GM23338 (cell line): Measurements from ENCODE around the gene TMIGD2. TPM values are rescaled to one million over a fixed set of nuclear protein-coding genes. Genes with fewer than 3 reads are reported as not detected.

Source experiments
- ATAC-seq: fragments of 200-7000 bp; cut with Tn5 transposase; 3 replicates; pipeline ENCODE4 v1.9.1; 2020
- DNase-seq: peaks from one replicate; pipeline ENCODE4 v3.0.0-alpha.2; 2015; ENCODE audit warnings: low spot score
- H2AFZ ChIP-seq: fragments of 200-600 bp; sonication (generic); 2 replicates; pipeline ENCODE4 v1.8.0; 2016; ENCODE audit warnings: antibody characterized with exemption, mild to moderate bottlenecking, moderate library complexity
- H3F3A ChIP-seq: fragments of 200-600 bp; sonication (generic); replicated peaks from 2 replicates; pipeline ENCODE4 v1.8.0; 2017; ENCODE audit warnings: antibody characterized with exemption, mixed run types, low read depth
- H3K27ac ChIP-seq: fragments of 200-600 bp; sonication (generic); 2 replicates; pipeline ENCODE4 v1.6.1; 2016; ENCODE audit warnings: low read depth
- H3K27me3 ChIP-seq: fragments of 200-600 bp; sonication (generic); 2 replicates; pipeline ENCODE4 v1.8.0; 2016; ENCODE audit warnings: mild to moderate bottlenecking, mixed run types, moderate library complexity; ENCODE audit not compliant: insufficient read depth
- H3K36me3 ChIP-seq: fragments of 200-600 bp; sonication (generic); 2 replicates; pipeline ENCODE4 v1.8.0; 2016; ENCODE audit warnings: mild to moderate bottlenecking; ENCODE audit not compliant: insufficient read depth
- H3K4me1 ChIP-seq: fragments of 200-600 bp; sonication (generic); 2 replicates; pipeline ENCODE4 v1.8.0; 2016; ENCODE audit warnings: mild to moderate bottlenecking, moderate library complexity; ENCODE audit not compliant: insufficient read depth
- H3K4me2 ChIP-seq: fragments of 200-600 bp; sonication (generic); 2 replicates; pipeline ENCODE4 v1.7.1; 2017; ENCODE audit warnings: mixed run types
- H3K4me3 ChIP-seq: fragments of 200-600 bp; sonication (generic); 2 replicates; pipeline ENCODE4 v1.6.1; 2016; ENCODE audit warnings: mixed run types
- H3K79me2 ChIP-seq: fragments of 200-600 bp; sonication (generic); replicated peaks from 2 replicates; pipeline ENCODE4 v1.8.0; 2017; ENCODE audit warnings: mild to moderate bottlenecking; ENCODE audit not compliant: insufficient read depth
- H3K9me2 ChIP-seq: fragments of 200-600 bp; sonication (generic); 2 replicates; pipeline ENCODE4 v1.8.0; 2017; ENCODE audit not compliant: insufficient read depth
- H4K20me1 ChIP-seq: fragments of 200-600 bp; sonication (generic); replicated peaks from 2 replicates; pipeline ENCODE4 v1.8.0; 2017; ENCODE audit warnings: mild to moderate bottlenecking; ENCODE audit not compliant: insufficient read depth
- H3K27ac Mint-ChIP-seq: 2 replicates; pipeline ENCODE4 v1.8.0; 2020; ENCODE audit warnings: inconsistent platforms, mild to moderate bottlenecking, moderate library complexity, mixed read lengths
- H3K27me3 Mint-ChIP-seq: 3 replicates; pipeline ENCODE4 v1.8.0; 2022; ENCODE audit warnings: low read depth, mild to moderate bottlenecking, moderate library complexity, mixed read lengths, inconsistent platforms; ENCODE audit not compliant: insufficient read depth, poor library complexity
- H3K36me3 Mint-ChIP-seq: 3 replicates; pipeline ENCODE4 v1.8.0; 2021; ENCODE audit warnings: low read depth, mild to moderate bottlenecking, inconsistent platforms, moderate library complexity, mixed read lengths
- H3K4me1 Mint-ChIP-seq: 3 replicates; pipeline ENCODE4 v1.8.0; 2020; ENCODE audit warnings: mild to moderate bottlenecking, inconsistent platforms, mixed read lengths
- H3K4me3 Mint-ChIP-seq: 3 replicates; pipeline ENCODE4 v1.8.0; 2021; ENCODE audit warnings: moderate library complexity, mild to moderate bottlenecking, inconsistent platforms, mixed read lengths
- H3K9me3 Mint-ChIP-seq: 3 replicates; pipeline ENCODE4 v1.8.0; 2020; ENCODE audit warnings: moderate library complexity, mild to moderate bottlenecking, inconsistent platforms, mixed read lengths
- CREB1 ChIP-seq: fragments of 250-450 bp; sonication (Bioruptor Pico); IDR thresholded peaks from 2 replicates; pipeline ENCODE4 v1.5.0; 2020; ENCODE audit warnings: low read depth, mild to moderate bottlenecking, moderate library complexity
- EZH2 ChIP-seq: fragments of 200-600 bp; sonication (generic); IDR thresholded peaks from one replicate; pipeline ENCODE4 v1.8.0; 2017; ENCODE audit warnings: antibody characterized with exemption, mild to moderate bottlenecking, low read depth; ENCODE audit not compliant: unreplicated experiment
- EZH2phosphoT487 ChIP-seq: fragments of 200-600 bp; sonication (generic); IDR thresholded peaks from one replicate; pipeline ENCODE4 v1.8.1; 2018; ENCODE audit warnings: antibody characterized with exemption; ENCODE audit not compliant: unreplicated experiment
- JUNB ChIP-seq: IDR thresholded peaks from one replicate; pipeline ENCODE4 v1.6.1; 2016; ENCODE audit warnings: antibody characterized with exemption; ENCODE audit not compliant: unreplicated experiment
- NANOG ChIP-seq: IDR thresholded peaks from 2 replicates; pipeline ENCODE4 v1.6.1; 2016; ENCODE audit warnings: antibody characterized with exemption, borderline replicate concordance
- POLR2AphosphoS5 ChIP-seq: IDR thresholded peaks from 2 replicates; pipeline ENCODE4 v1.6.1; 2016; ENCODE audit warnings: antibody characterized with exemption, low read depth
- STAT1 ChIP-seq: IDR thresholded peaks from one replicate; pipeline ENCODE4 v1.6.1; 2016; ENCODE audit warnings: antibody characterized with exemption; ENCODE audit not compliant: unreplicated experiment
- ZNF114 ChIP-seq: fragments of 250-450 bp; sonication (Bioruptor Pico); IDR thresholded peaks from 2 replicates; pipeline ENCODE4 v1.5.0; 2020; ENCODE audit warnings: mild to moderate bottlenecking, moderate library complexity
- ZNF331 ChIP-seq: fragments of 250-450 bp; sonication (Bioruptor Pico); IDR thresholded peaks from 2 replicates; pipeline ENCODE4 v1.5.0; 2020; ENCODE audit warnings: low read depth, mild to moderate bottlenecking, moderate library complexity
- polyA plus RNA-seq: library from polyadenylated mRNA; unstranded; fragments of >200 nt; fragmentation: Nextera tagmentation; extraction: Ambion mirVana; gene quantifications from 2 replicates; pipeline ENCODE4 v1.2.1, GENCODE V29; 2016
- total RNA-seq: library from RNA; depleted of rRNA; stranded (reverse); fragments of >200 nt; shearing (Covaris generic); gene quantifications from 2 replicates; pipeline ENCODE4 v1.2.3, GENCODE V29; 2014
- TF ChIP-seq, protein P1 (sequence below), 2 experiments: fragments of 200-600 bp in 1 of 2; sonication (generic) in 1 of 2; conservative IDR thresholded peaks; 2 replicates each; pipeline versions ENCODE4 v1.5.1 to v1.6.1; 2016 to 2017; ENCODE audit warnings: antibody characterized with exemption in 2 of 2, low read depth in 2 of 2, mild to moderate bottlenecking in 2 of 2, moderate library complexity in 1 of 2
- TF ChIP-seq, protein P2 (sequence below): IDR thresholded peaks from 2 replicates; pipeline ENCODE4 v1.6.1; 2016; ENCODE audit warnings: antibody characterized with exemption
- TF ChIP-seq, protein P3 (sequence below): fragments of 250-450 bp; sonication (Bioruptor Pico); IDR thresholded peaks from 2 replicates; pipeline ENCODE4 v1.5.0; 2020; ENCODE audit warnings: mild to moderate bottlenecking, moderate library complexity
- TF ChIP-seq, protein P4 (sequence below): IDR thresholded peaks from one replicate; pipeline ENCODE4 v1.6.1; 2018; ENCODE audit warnings: antibody characterized with exemption; ENCODE audit not compliant: unreplicated experiment

Gene TMIGD2
- total and polyA plus RNA-seq, 2 experiments from 2014 or later: 0.76 to 0.79 TPM

DNA sequence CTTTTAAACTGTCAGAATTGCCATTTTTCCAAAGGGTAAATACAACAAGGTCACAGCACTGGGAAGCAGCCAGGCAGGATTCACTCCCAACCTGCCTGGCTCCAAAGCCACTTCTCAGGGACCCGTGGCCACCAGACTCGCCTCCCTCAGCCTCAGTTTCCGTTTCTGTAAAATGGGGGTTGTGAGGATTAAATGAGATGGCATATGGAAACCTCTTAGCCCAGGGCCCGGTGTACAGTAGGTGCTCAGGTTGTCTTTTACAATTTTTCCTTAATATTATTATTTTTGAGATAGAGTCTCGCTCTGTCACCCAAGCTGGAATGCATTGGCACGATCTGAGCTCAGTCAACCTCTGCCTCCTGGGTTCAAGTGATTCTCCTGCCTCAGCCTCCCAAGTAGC is 45.2 kb downstream of the TMIGD2 start:
- Mint-ChIP-seq H3K4me3 (no peak overlapping the region), H3K27me3 (peaks cover 6% of the 10 kb centered on the region), H3K36me3 (peaks cover 73% of the 10 kb centered on the region), H3K9me3 (peaks cover 26% of the 10 kb centered on the region), H3K4me1 (no peaks in the 10 kb centered on the region), H3K27ac (no peak overlapping the region)
- H3K4me3 ChIP-seq: no peak overlapping the region
- H3K27me3 ChIP-seq: no peaks in the 10 kb centered on the region
- no peak for ATAC-seq
- TF ChIP-seq JUNB (no peak), NANOG (no peak), ZNF331 (no peak), EZH2 (no peak), CREB1 (CRISPR knock-in tag) (no peak), STAT1 (no peak), EZH2phosphoT487 (no peak), POLR2AphosphoS5 (no peak), ZNF114 (no peak)
- TF ChIP-seq, protein P1, sequence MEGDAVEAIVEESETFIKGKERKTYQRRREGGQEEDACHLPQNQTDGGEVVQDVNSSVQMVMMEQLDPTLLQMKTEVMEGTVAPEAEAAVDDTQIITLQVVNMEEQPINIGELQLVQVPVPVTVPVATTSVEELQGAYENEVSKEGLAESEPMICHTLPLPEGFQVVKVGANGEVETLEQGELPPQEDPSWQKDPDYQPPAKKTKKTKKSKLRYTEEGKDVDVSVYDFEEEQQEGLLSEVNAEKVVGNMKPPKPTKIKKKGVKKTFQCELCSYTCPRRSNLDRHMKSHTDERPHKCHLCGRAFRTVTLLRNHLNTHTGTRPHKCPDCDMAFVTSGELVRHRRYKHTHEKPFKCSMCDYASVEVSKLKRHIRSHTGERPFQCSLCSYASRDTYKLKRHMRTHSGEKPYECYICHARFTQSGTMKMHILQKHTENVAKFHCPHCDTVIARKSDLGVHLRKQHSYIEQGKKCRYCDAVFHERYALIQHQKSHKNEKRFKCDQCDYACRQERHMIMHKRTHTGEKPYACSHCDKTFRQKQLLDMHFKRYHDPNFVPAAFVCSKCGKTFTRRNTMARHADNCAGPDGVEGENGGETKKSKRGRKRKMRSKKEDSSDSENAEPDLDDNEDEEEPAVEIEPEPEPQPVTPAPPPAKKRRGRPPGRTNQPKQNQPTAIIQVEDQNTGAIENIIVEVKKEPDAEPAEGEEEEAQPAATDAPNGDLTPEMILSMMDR (conservative IDR thresholded peaks at IDR 0.05; ENCODE audit: low read depth in 2 of 2): no peak
- TF ChIP-seq, protein P2, sequence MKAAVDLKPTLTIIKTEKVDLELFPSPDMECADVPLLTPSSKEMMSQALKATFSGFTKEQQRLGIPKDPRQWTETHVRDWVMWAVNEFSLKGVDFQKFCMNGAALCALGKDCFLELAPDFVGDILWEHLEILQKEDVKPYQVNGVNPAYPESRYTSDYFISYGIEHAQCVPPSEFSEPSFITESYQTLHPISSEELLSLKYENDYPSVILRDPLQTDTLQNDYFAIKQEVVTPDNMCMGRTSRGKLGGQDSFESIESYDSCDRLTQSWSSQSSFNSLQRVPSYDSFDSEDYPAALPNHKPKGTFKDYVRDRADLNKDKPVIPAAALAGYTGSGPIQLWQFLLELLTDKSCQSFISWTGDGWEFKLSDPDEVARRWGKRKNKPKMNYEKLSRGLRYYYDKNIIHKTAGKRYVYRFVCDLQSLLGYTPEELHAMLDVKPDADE: no peak
- TF ChIP-seq, protein P3, sequence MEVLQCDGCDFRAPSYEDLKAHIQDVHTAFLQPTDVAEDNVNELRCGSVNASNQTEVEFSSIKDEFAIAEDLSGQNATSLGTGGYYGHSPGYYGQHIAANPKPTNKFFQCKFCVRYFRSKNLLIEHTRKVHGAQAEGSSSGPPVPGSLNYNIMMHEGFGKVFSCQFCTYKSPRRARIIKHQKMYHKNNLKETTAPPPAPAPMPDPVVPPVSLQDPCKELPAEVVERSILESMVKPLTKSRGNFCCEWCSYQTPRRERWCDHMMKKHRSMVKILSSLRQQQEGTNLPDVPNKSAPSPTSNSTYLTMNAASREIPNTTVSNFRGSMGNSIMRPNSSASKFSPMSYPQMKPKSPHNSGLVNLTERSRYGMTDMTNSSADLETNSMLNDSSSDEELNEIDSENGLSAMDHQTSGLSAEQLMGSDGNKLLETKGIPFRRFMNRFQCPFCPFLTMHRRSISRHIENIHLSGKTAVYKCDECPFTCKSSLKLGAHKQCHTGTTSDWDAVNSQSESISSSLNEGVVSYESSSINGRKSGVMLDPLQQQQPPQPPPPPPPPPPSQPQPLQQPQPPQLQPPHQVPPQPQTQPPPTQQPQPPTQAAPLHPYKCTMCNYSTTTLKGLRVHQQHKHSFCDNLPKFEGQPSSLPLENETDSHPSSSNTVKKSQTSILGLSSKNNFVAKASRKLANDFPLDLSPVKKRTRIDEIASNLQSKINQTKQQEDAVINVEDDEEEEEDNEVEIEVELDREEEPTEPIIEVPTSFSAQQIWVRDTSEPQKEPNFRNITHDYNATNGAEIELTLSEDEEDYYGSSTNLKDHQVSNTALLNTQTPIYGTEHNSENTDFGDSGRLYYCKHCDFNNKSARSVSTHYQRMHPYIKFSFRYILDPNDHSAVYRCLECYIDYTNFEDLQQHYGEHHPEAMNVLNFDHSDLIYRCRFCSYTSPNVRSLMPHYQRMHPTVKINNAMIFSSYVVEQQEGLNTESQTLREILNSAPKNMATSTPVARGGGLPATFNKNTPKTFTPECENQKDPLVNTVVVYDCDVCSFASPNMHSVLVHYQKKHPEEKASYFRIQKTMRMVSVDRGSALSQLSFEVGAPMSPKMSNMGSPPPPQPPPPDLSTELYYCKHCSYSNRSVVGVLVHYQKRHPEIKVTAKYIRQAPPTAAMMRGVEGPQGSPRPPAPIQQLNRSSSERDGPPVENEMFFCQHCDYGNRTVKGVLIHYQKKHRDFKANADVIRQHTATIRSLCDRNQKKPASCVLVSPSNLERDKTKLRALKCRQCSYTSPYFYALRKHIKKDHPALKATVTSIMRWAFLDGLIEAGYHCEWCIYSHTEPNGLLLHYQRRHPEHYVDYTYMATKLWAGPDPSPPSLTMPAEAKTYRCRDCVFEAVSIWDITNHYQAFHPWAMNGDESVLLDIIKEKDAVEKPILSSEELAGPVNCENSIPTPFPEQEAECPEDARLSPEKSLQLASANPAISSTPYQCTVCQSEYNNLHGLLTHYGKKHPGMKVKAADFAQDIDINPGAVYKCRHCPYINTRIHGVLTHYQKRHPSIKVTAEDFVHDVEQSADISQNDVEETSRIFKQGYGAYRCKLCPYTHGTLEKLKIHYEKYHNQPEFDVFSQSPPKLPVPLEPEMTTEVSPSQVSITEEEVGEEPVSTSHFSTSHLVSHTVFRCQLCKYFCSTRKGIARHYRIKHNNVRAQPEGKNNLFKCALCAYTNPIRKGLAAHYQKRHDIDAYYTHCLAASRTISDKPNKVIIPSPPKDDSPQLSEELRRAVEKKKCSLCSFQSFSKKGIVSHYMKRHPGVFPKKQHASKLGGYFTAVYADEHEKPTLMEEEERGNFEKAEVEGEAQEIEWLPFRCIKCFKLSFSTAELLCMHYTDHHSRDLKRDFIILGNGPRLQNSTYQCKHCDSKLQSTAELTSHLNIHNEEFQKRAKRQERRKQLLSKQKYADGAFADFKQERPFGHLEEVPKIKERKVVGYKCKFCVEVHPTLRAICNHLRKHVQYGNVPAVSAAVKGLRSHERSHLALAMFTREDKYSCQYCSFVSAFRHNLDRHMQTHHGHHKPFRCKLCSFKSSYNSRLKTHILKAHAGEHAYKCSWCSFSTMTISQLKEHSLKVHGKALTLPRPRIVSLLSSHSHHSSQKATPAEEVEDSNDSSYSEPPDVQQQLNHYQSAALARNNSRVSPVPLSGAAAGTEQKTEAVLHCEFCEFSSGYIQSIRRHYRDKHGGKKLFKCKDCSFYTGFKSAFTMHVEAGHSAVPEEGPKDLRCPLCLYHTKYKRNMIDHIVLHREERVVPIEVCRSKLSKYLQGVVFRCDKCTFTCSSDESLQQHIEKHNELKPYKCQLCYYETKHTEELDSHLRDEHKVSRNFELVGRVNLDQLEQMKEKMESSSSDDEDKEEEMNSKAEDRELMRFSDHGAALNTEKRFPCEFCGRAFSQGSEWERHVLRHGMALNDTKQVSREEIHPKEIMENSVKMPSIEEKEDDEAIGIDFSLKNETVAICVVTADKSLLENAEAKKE (CRISPR knock-in tag): no peak
- TF ChIP-seq, protein P4, sequence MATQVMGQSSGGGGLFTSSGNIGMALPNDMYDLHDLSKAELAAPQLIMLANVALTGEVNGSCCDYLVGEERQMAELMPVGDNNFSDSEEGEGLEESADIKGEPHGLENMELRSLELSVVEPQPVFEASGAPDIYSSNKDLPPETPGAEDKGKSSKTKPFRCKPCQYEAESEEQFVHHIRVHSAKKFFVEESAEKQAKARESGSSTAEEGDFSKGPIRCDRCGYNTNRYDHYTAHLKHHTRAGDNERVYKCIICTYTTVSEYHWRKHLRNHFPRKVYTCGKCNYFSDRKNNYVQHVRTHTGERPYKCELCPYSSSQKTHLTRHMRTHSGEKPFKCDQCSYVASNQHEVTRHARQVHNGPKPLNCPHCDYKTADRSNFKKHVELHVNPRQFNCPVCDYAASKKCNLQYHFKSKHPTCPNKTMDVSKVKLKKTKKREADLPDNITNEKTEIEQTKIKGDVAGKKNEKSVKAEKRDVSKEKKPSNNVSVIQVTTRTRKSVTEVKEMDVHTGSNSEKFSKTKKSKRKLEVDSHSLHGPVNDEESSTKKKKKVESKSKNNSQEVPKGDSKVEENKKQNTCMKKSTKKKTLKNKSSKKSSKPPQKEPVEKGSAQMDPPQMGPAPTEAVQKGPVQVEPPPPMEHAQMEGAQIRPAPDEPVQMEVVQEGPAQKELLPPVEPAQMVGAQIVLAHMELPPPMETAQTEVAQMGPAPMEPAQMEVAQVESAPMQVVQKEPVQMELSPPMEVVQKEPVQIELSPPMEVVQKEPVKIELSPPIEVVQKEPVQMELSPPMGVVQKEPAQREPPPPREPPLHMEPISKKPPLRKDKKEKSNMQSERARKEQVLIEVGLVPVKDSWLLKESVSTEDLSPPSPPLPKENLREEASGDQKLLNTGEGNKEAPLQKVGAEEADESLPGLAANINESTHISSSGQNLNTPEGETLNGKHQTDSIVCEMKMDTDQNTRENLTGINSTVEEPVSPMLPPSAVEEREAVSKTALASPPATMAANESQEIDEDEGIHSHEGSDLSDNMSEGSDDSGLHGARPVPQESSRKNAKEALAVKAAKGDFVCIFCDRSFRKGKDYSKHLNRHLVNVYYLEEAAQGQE: no peak
- H3K36me3 ChIP-seq: peaks cover 20% of the 10 kb centered on the region
- H3K79me2 ChIP-seq: no peaks in the 10 kb centered on the region
- no peaks in the 10 kb centered on the region for H3K9me2 ChIP-seq
- H3K4me2 ChIP-seq: no peak overlapping the region
- no peak overlapping the region for H3K27ac ChIP-seq
- H3K4me1 ChIP-seq: no peaks in the 10 kb centered on the region
- no peak for DNase-seq
- no peaks in the 10 kb centered on the region for H3F3A ChIP-seq
- H4K20me1 ChIP-seq: no peaks in the 10 kb centered on the region; the same call in 1 of the 2 replicates
- no peak overlapping the region for H2AFZ ChIP-seq
